Activated T-helper 2 cell treated with anti-CD3 and anti-CD28 coated beads, Interferon-gamma antibody, Interleukin-2, Interleukin-4, amounts not matched to agents 10 μg/mL and 5 μg/mL and 100 μg/mL, durations not matched to agents 14 hours and 24 hours and 36 hours (primary cell): Measurements from ENCODE around the gene RANBP1. TPM values are rescaled to one million over a fixed set of nuclear protein-coding genes. Genes with fewer than 3 reads are reported as not detected.

Source experiments
- DNase-seq: peaks from one replicate; pipeline ENCODE4 v3.0.0; 2021; ENCODE audit warnings: low spot score
- H3K27ac Mint-ChIP-seq: one replicate; pipeline ENCODE4 v1.8.0; 2021; ENCODE audit warnings: mixed read lengths
- H3K27me3 Mint-ChIP-seq: one replicate; pipeline ENCODE4 v1.8.0; 2021; ENCODE audit warnings: low read depth, mixed read lengths
- H3K36me3 Mint-ChIP-seq: one replicate; pipeline ENCODE4 v1.8.0; 2021; ENCODE audit warnings: low read depth, mixed read lengths
- H3K4me1 Mint-ChIP-seq: one replicate; pipeline ENCODE4 v1.8.0; 2021; ENCODE audit warnings: low read depth, mixed read lengths
- H3K4me3 Mint-ChIP-seq: one replicate; pipeline ENCODE4 v1.8.0; 2021; ENCODE audit warnings: low read depth, mild to moderate bottlenecking, moderate library complexity, mixed read lengths
- H3K9me3 Mint-ChIP-seq: one replicate; pipeline ENCODE4 v1.8.0; 2021; ENCODE audit warnings: mixed read lengths
- intact Hi-C: fragments of 100-400 bp; cut with micrococcal nuclease; formaldehyde crosslinking; loops from one replicate; pipeline ENCODE4 v1.15.1; 2023
- total RNA-seq: library from RNA; stranded (reverse); gene quantifications from 2 replicates; pipeline ENCODE4 v1.2.3, GENCODE V29; 2022

The RANBP1 gene
- total RNA-seq, 1 donor from 2014 or later = 444 TPM

DNA sequence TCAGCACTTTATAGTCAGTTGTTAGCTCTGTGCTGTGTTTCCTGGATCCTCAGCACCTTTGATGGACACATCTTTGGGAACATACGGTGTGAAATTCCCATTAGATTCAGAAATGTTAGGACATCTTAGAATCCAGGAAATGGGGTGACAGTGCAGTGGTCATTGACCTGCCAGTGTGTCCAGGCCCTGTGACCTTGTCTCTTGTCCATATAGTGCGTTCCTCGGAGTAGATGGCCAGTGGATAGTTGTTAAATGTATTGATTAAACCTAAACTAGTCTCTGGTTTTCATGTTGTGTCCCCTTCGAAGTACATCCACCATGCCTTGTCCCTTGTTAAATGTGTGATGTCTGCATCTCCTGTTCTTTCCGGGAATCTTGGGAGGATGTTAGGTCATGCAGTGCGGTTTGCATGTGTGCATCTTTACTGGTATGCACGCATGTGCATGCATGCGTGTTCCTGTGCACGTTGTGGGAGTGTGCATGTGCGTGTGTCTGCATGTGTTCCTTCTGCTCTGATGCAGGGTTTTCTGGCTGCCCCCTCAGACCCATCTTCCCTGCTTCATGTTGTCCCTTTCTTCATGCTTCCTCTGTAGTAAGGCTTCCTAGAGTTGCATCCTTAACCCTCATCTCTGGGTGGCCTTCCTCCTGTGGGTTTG is 31.9 kb upstream of the RANBP1 start:
- H3K4me1 Mint-ChIP-seq = peaks cover 26% of the 10 kb centered on the region
- H3K9me3 Mint-ChIP-seq = no peaks in the 10 kb centered on the region
- peak overlapping the region; percentile 20 for H3K27ac Mint-ChIP-seq
- intact Hi-C loops = loop anchor here (10.0 kb wide), 1 partner anchor 59 kb away; the partner anchor contains the start of gene TANGO2
- peaks cover 50% of the 10 kb centered on the region for H3K36me3 Mint-ChIP-seq
- no peak for DNase-seq
- no peak overlapping the region for H3K4me3 Mint-ChIP-seq
- H3K27me3 Mint-ChIP-seq = no peaks in the 10 kb centered on the region

DNA sequence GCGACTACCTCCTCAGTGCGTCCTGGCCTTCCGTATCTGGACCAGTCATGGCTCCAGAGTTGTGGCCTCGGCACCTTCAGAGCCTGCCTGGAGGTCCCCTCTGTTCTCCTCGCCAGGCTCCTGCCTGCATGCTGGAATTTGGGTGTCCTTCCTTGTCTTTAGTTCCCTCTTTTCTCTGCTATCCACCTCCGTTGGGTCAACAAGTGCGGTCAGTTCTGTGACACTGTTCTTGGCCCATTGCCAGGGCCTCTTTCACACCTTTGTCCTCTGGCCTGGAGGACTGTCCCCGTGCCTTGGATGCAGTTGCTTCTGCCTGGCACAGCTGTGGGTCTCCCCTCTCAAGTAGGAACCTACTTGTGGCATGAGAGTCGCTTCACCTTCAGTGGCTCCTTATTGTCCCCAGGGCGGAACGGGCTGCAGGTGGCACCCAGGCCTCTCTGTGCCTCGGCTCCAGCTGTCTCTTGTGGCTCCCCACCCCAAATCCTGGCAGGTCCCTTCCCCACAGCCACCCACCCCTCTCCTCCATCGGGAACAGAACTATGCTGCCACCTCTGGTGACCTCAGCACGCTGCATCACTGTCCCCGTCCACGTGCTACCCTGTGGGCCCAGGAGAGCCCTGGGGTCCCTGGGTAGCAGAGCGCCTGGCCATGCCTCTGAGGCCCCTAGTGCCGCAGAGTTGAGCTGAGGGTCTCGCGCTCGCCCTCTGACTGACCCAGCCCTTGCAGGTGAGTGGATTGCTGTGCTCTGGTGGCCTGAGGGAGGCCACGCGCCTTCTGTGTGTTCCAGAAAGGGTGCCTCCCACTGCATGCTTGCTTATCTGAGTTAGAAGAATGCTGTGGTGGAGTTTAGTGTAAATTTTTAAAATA is 31.1 kb upstream of the RANBP1 start:
- Mint-ChIP-seq H3K4me3 (no peak overlapping the region), H3K36me3 (peaks cover 58% of the 10 kb centered on the region), H3K4me1 (peaks cover 26% of the 10 kb centered on the region), H3K9me3 (no peaks in the 10 kb centered on the region), H3K27ac (no peak overlapping the region), H3K27me3 (no peaks in the 10 kb centered on the region)
- intact Hi-C loops = loop anchor here (10.0 kb wide), 1 partner anchor 60 kb away; the partner anchor contains the start of gene TANGO2
- no peak for DNase-seq

DNA sequence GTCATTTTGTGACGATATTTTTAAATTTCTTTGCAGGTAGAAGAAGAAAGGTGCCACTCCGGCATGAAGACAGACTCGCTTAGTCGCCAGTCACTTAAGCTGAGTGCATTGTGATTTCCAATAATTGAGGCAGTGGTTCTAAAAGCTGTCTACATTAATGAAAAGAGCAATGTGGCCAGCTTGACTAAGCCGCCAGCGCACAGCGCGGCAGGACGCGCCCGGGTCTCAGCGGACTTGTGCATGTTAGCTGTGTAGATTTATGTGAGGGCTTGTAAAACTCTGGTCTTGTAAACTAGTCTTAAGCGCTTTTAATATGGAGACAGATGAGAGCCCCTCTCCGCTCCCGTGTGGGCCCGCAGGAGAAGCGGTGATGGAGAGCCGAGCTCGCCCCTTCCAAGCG is 30.3 kb upstream of the RANBP1 start:
- Mint-ChIP-seq H3K4me3 (no peak overlapping the region), H3K27me3 (no peaks in the 10 kb centered on the region), H3K9me3 (no peaks in the 10 kb centered on the region), H3K4me1 (peaks cover 25% of the 10 kb centered on the region), H3K27ac (no peak overlapping the region), H3K36me3 (peaks cover 65% of the 10 kb centered on the region)
- no peak for DNase-seq
- intact Hi-C loops = loop anchor here (10.0 kb wide), 1 partner anchor 61 kb away; the partner anchor contains the start of gene TANGO2

GRCh38 chr22:20086101-20086599 is 29.8 kb upstream of the RANBP1 start:
- Mint-ChIP-seq H3K27me3 (no peaks in the 10 kb centered on the region), H3K27ac (no peak overlapping the region), H3K4me3 (no peak overlapping the region), H3K9me3 (no peaks in the 10 kb centered on the region), H3K4me1 (peaks cover 22% of the 10 kb centered on the region), H3K36me3 (peaks cover 66% of the 10 kb centered on the region)
- intact Hi-C loops = loop anchor here (10.0 kb wide), 1 partner anchor 61 kb away; the partner anchor contains the start of gene TANGO2
- no peak for DNase-seq

DNA sequence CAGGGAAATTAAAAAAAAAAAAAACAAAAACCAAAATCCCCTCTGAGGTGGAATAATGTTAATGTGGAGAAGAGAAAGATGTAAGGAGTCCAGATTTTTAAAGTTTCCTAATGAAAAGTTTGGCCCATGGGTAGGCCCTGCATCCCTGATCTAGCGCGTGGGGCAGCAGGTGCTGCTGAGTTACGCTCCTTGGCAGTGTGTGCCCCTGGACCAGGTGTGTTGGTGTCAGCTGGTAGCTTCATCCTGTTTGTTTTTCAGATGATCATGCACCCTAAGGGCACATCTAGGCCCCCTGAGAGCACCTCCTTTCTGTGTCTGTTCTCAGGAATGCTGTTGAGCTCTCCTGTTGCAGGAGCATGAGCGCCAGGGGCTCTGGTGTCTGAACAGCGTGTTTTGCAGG is 29.1 kb upstream of the RANBP1 start:
- Mint-ChIP-seq H3K4me3 (no peak overlapping the region), H3K4me1 (peaks cover 19% of the 10 kb centered on the region)

DNA sequence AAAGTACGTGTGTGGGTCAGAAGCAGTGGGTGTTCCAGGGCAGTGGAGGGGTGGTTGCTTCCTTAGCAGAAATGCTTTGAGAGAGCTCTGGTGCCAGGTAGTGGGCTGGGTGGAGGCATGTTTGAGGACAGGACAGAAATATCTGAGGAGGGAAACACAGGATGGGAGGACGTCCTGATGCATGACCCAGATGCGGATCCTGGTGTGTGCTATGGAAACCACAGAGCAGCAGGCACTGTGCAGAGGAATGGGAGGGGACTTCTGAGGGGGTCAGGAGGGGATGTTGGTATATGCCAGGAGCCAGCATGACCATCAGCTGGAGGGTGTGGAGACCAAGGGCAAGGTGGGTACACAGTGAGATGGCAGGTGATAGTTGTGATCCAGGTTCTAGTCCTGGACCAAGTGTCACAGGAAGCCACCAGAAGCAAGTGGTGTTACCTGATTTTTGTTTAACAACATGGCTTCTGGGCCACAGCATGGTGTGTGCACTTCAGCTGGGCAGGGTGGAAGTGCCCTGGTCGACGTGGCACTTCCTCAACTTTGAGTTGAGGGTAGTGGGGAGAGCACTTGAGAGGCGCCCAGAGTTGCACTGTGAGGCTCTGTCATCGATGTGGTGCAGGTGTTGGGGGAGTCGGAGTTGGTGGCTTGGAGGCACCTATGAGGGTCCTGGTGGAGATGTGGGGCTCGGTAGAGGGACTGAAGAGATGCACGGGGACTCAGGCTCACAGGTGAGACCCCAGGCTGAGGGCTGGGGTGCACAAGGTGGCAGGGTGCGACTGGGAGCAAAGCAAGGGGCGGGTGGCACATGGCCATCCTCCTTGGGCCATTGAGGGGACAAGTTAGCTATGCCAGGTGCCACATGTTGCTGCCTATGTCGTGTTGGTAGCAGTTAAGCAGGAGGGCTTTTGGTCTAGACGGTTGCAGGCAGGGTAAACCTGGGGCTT is 28.3 kb upstream of the RANBP1 start:
- peaks cover 17% of the 10 kb centered on the region for H3K4me1 Mint-ChIP-seq
- no peak overlapping the region for H3K27ac Mint-ChIP-seq
- H3K4me3 Mint-ChIP-seq = no peak overlapping the region
- H3K9me3 Mint-ChIP-seq = no peaks in the 10 kb centered on the region
- no peaks in the 10 kb centered on the region for H3K27me3 Mint-ChIP-seq
- peaks cover 74% of the 10 kb centered on the region for H3K36me3 Mint-ChIP-seq
- DNase-seq = no peak
- intact Hi-C loops = loop anchor here (10.0 kb wide), 1 partner anchor 63 kb away; the partner anchor contains the start of gene TANGO2

More for the DNA sequence above, 29.1 kb upstream of the RANBP1 start:
- H3K27me3 Mint-ChIP-seq = no peaks in the 10 kb centered on the region
- DNase-seq = no peak
- intact Hi-C loops = loop anchor here (10.0 kb wide), 1 partner anchor 62 kb away; the partner anchor contains the start of gene TANGO2
- no peaks in the 10 kb centered on the region for H3K9me3 Mint-ChIP-seq
- H3K36me3 Mint-ChIP-seq = peaks cover 70% of the 10 kb centered on the region
- H3K27ac Mint-ChIP-seq = no peak overlapping the region

GRCh38 chr22:20088263-20088648 is 27.6 kb upstream of the RANBP1 start:
- intact Hi-C loops = loop anchor here (10.0 kb wide), 1 partner anchor 63 kb away; the partner anchor contains the start of gene TANGO2

DNA sequence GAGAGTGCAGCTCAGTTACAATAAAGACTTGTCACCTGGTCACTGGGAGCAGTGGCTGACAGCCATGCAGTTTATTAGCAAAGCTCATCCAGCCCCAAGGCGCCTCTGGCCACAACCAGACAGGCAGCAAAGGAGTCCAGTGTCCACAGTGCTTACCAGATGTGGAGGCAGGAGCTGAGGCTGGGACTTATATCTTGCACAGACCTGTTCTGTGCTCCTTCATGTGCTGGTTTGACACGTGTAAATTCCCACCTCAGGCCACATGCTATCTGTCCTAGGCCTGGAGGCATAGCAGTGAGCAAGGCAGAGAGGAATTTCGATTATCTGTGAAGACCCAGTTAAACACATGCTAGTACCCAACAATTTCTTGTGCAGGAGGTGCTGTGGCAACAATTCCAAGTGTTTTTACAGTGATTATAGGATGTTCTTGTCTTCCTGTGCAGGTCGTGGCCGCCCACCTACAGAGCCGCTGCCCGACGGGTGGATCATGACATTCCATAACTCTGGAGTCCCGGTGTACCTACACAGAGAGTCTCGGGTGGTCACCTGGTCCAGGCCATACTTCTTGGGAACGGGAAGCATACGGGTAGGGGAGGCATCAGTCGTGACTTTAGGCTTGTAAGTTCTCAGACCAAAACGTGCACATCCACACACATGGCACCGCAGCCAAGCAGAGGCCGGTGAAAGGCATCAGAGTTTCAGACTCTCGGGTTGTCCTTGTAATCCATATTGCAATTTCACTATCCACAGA is 26.5 kb upstream of the RANBP1 start:
- Mint-ChIP-seq H3K36me3 (peaks cover 86% of the 10 kb centered on the region), H3K4me3 (no peak overlapping the region), H3K27ac (no peak overlapping the region), H3K9me3 (no peaks in the 10 kb centered on the region), H3K27me3 (no peaks in the 10 kb centered on the region), H3K4me1 (peaks cover 4% of the 10 kb centered on the region)
- no peak for DNase-seq
- intact Hi-C loops = loop anchor here (10.0 kb wide), 1 partner anchor 65 kb away; the partner anchor contains the start of gene TANGO2

More at GRCh38 chr22:20088263-20088648, 27.6 kb upstream of the RANBP1 start:
- Mint-ChIP-seq H3K27me3 (no peaks in the 10 kb centered on the region), H3K4me3 (no peak overlapping the region), H3K27ac (no peak overlapping the region), H3K4me1 (peaks cover 13% of the 10 kb centered on the region), H3K9me3 (no peaks in the 10 kb centered on the region), H3K36me3 (peaks cover 74% of the 10 kb centered on the region)
- DNase-seq = no peak

DNA sequence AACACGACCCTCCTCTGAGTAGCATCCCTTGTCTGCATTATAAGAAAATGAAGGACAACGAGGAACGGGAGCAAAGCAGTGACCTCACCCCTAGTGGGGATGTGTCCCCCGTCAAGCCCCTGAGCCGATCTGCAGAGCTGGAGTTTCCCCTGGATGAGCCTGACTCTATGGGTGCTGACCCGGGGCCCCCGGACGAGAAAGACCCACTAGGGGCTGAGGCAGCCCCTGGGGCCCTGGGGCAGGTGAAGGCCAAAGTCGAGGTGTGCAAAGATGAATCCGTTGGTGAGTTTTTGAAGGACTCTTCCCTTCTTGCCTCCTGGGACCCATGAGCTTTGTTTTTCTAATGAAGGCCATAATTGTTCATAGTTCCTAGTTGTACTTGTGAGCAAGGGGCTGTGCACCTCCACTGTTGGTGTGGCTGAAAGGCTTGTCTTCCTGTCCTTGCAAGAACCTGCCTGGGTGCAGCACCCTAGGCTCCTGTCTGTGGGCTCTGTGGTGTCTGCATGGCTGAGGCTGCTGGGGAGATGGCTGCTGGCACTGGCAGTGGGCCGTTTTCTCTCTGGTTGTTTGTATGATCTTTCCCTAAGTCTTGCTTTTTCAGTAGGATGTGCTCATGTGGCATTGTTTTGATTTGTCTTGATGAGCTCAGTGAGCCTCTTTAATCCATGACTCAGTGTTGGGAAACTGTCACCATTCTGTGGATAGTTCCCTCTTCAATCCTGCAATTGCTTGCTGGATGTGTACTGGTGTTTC is 25.8 kb upstream of the RANBP1 start:
- Mint-ChIP-seq H3K27ac (no peak overlapping the region), H3K4me3 (no peak overlapping the region), H3K4me1 (peaks cover 6% of the 10 kb centered on the region), H3K36me3 (peaks cover 93% of the 10 kb centered on the region), H3K27me3 (no peaks in the 10 kb centered on the region), H3K9me3 (no peaks in the 10 kb centered on the region)
- intact Hi-C loops = loop anchor here (10.0 kb wide), 1 partner anchor 65 kb away; the partner anchor contains the start of gene TANGO2
- DNase-seq = no peak

DNA sequence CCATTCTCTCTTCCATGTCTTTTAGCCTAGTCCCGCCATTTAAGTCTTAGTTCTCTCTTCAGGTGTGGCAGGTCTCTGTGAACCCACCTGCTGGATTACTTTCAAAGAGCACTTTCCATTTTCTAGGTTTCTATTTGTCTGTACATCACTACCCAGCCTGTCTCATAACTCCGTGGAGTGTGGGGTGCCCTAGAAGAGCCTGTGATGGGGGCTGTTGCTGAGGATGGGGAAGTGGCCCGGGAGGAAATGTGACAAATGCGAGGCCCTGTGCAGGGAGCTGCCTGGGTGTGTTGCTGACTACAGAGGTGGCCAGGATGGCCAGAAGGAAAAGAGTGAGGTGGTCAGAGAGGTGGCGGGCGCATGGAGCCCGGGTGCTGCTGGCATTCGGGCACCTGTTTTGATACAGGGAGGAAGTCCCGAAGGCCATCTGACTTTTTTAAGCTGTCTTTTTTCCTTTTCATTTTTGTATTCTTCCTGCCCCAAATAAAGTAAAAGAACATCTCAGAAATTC is 25.1 kb upstream of the RANBP1 start:
- Mint-ChIP-seq H3K4me1 (peaks cover 12% of the 10 kb centered on the region), H3K9me3 (no peaks in the 10 kb centered on the region), H3K27me3 (no peaks in the 10 kb centered on the region), H3K27ac (no peak overlapping the region), H3K36me3 (peaks cover 94% of the 10 kb centered on the region), H3K4me3 (no peak overlapping the region)
- DNase-seq = no peak
- intact Hi-C loops = no loop called here
